Uterus (tissue), 4 donors: ENCODE data around the gene SKI. TPM values are rescaled to one million over a fixed set of nuclear protein-coding genes. Genes with fewer than 3 reads are reported as not detected.
A peak's percentile ranks its signal among the peaks of the same experiment; 100 is the strongest.

Experiments used
- DNase-seq, 2 donors: peaks; one replicate each; pipeline ENCODE4 v3.0.0-alpha.2; 2019 to 2020
- H3K27ac ChIP-seq, 2 donors: fragments of 200-600 bp; sonication (generic); 1 replicate in 1 of 2; 2 replicates in 1 of 2; pipeline ENCODE4 v1.5.1; 2016 to 2018
- H3K27me3 ChIP-seq, 2 donors: fragments of 200-600 bp; sonication (generic); one replicate each; pipeline ENCODE4 v1.5.1; 2018 to 2019; ENCODE audit warnings: control low read depth in 1 of 2
- H3K36me3 ChIP-seq, 2 donors: fragments of 200-600 bp; sonication (generic); one replicate each; pipeline ENCODE4 v1.5.1; 2019; ENCODE audit warnings: control low read depth in 1 of 2
- H3K4me1 ChIP-seq, 2 donors: fragments of 200-600 bp; sonication (generic); one replicate each; pipeline ENCODE4 v1.5.1; 2018 to 2019; ENCODE audit warnings: control low read depth in 1 of 2
- H3K4me3 ChIP-seq, 2 donors: fragments of 200-600 bp; sonication (generic); 1 replicate in 1 of 2; 2 replicates in 1 of 2; pipeline ENCODE4 v1.5.1; 2018 to 2019; ENCODE audit warnings: mild to moderate bottlenecking in 1 of 2
- H3K9me3 ChIP-seq, 2 donors: fragments of 200-600 bp; sonication (generic); one replicate each; pipeline ENCODE4 v1.5.1; 2019; ENCODE audit warnings: control low read depth in 1 of 2
- POLR2A ChIP-seq, 2 donors: fragments of 450-650 bp; IDR thresholded peaks; one replicate each; pipeline ENCODE4 v1.6.1; 2016; ENCODE audit warnings: antibody characterized with exemption in 2 of 2, mild to moderate bottlenecking in 1 of 2, moderate library complexity in 1 of 2
- intact Hi-C: fragments of 100-400 bp; cut with DNase I; formaldehyde crosslinking; loops from one replicate; pipeline ENCODE4 v1.15.1; 2023; ENCODE audit warnings: low total_unique reads
- total RNA-seq, 4 donors: library from RNA; depleted of rRNA in 3 of 4; stranded (reverse); fragments of >200 nt in 3 of 4; gene quantifications; one replicate each; pipeline versions ENCODE4 v1.1.0 to v1.2.4, GENCODE V29; 2014 to 2023
- TF ChIP-seq, protein P1 (sequence below), 4 experiments: fragments of 200-600 bp in 2 of 4; fragments of 450-650 bp in 2 of 4; sonication (generic) in 2 of 4; IDR thresholded peaks; one replicate each; pipeline ENCODE4 v1.5.1; 2016 to 2019; ENCODE audit warnings: antibody characterized with exemption in 4 of 4, mild to moderate bottlenecking in 2 of 4, moderate library complexity in 1 of 4
- donor health status: DM: yes; HTN: yes; CAD: no.

SKI gene
- total RNA-seq, 4 donors from 2014 or later: 22.8 to 148 (median 34.9) TPM

DNA sequence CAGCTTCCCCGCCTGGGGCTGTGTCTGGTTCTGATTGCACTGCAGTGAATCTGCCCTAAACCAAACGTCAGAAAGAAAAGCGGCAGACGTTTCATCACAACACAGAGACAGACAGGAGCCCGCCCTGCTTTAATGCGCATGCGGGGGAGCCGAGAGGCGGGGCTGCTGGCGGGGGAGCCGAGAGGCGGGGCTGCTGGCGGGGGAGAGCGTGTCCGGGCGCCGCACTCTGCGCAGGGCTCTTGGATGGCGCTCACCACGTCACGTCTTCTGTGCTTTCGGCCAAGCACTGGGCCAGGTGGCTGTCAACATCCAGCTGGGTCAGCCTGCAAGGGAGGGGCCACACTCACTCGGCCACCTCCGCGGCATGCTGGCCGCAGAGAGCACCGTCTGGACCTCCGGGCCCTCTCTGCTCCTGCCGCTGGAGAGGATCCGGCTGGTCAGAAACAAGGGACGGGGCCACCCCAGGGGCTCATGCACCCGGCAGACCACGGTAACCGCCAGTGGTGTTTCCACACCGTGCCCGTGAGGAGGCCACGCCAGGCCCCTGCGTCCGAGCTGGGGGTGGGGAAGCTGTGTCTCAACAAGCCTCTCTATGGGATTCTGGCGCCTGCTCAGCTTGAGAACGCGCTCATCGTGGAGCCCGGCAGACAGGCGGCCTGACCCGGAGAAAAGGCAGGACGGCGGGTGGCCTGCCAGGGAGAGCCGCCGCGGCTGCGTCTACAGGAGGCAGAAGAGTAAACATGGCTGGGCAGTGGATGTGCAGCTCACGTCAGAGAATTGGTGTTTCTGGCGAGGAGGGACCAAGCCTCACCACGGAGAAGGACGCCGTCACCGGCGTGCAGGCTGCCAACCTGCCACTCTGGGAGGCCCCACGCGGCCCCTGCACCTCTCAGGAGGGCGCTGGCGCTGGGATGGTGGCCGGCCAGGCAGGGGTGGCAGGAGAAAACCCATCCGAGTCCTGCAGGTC, 38.4 kb upstream of the SKI start:
- TF ChIP-seq POLR2A (IDR thresholded peaks at IDR 0.05): peak; percentile 73 to 84
- TF ChIP-seq, protein P1, sequence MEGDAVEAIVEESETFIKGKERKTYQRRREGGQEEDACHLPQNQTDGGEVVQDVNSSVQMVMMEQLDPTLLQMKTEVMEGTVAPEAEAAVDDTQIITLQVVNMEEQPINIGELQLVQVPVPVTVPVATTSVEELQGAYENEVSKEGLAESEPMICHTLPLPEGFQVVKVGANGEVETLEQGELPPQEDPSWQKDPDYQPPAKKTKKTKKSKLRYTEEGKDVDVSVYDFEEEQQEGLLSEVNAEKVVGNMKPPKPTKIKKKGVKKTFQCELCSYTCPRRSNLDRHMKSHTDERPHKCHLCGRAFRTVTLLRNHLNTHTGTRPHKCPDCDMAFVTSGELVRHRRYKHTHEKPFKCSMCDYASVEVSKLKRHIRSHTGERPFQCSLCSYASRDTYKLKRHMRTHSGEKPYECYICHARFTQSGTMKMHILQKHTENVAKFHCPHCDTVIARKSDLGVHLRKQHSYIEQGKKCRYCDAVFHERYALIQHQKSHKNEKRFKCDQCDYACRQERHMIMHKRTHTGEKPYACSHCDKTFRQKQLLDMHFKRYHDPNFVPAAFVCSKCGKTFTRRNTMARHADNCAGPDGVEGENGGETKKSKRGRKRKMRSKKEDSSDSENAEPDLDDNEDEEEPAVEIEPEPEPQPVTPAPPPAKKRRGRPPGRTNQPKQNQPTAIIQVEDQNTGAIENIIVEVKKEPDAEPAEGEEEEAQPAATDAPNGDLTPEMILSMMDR (IDR thresholded peaks at IDR 0.05): peak in 1 of 4 experiments; percentile 16
- Histone ChIP-seq H3K36me3 (no peaks in the 10 kb centered on the region), H3K4me3 (peak overlapping the region; percentile 51 to 67), H3K9me3 (no peaks in the 10 kb centered on the region), H3K27ac (peak overlapping the region; percentile 94 to 97), H3K27me3 (no peaks in the 10 kb centered on the region), H3K4me1 (peaks cover 0 to 19% of the 10 kb centered on the region in 2 donors)
- peak; percentile 90 to 96 for DNase-seq
- intact Hi-C loops: no loop called here

GRCh38 chr1:2190491-2190976, 37.6 kb upstream of the SKI start:
- Histone ChIP-seq H3K27me3 (no peaks in the 10 kb centered on the region), H3K4me1 (peaks cover 0 to 21% of the 10 kb centered on the region in 2 donors), H3K36me3 (no peaks in the 10 kb centered on the region), H3K27ac (peak overlapping the region; percentile 94 to 97), H3K9me3 (no peaks in the 10 kb centered on the region), H3K4me3 (peak overlapping the region; percentile 51 to 67)
- no peak for TF ChIP-seq POLR2A (IDR thresholded peaks at IDR 0.05)
- TF ChIP-seq, protein P1 (IDR thresholded peaks at IDR 0.05): no peak
- peak in 1 of 2 donors; percentile 48 for DNase-seq
- intact Hi-C loops: no loop called here

GRCh38 chr1:2192031-2192995, 35.8 kb upstream of the SKI start:
- H3K4me1 ChIP-seq: peaks cover 0 to 26% of the 10 kb centered on the region in 2 donors
- TF ChIP-seq, protein P1 (IDR thresholded peaks at IDR 0.05): no peak
- no peak for TF ChIP-seq POLR2A (IDR thresholded peaks at IDR 0.05)
- peak in 1 of 2 donors; percentile 66 for DNase-seq

GRCh38 chr1:2193514-2194281, 34.4 kb upstream of the SKI start:
- H3K4me3 ChIP-seq: peak overlapping the region; percentile 67 to 69
- H3K4me1 ChIP-seq: peaks cover 0 to 26% of the 10 kb centered on the region in 2 donors
- no peaks in the 10 kb centered on the region for H3K27me3 ChIP-seq
- TF ChIP-seq POLR2A (IDR thresholded peaks at IDR 0.05): no peak
- TF ChIP-seq, protein P1 (IDR thresholded peaks at IDR 0.05): no peak
- peak overlapping the region; percentile 94 to 96 for H3K27ac ChIP-seq
- H3K9me3 ChIP-seq: no peaks in the 10 kb centered on the region
- intact Hi-C loops: loop anchor here (2.0 kb wide), 1 partner anchor 187 kb away; no protein-coding TSS in a partner anchor
- no peak for DNase-seq
- H3K36me3 ChIP-seq: no peaks in the 10 kb centered on the region

More at GRCh38 chr1:2192031-2192995, 35.8 kb upstream of the SKI start:
- H3K27me3 ChIP-seq: no peaks in the 10 kb centered on the region
- no peaks in the 10 kb centered on the region for H3K9me3 ChIP-seq
- peak overlapping the region; percentile 94 to 96 for H3K27ac ChIP-seq
- intact Hi-C loops: no loop called here
- H3K36me3 ChIP-seq: no peaks in the 10 kb centered on the region
- no peak overlapping the region for H3K4me3 ChIP-seq
